MCF 10A (cell line): ENCODE measurements around the gene TRABD2A. TPM values are rescaled to one million over a fixed set of nuclear protein-coding genes. Genes with fewer than 3 reads are reported as not detected.

Experiments used
- BruUV-seq: library from RNA; stranded (reverse); fragments of 400-500 nt; replicated peaks from 2 replicates; lab custom pipeline; 2021; lab: Mats Ljungman, UMichigan
- CTCF ChIA-PET: fragments of 300-600 bp; sonication (Branson Sonifier 250); formaldehyde crosslinking; extraction: SDS; loops from one replicate; lab custom pipeline; 2021; ENCODE audit warnings: antibody characterized with exemption, inconsistent platforms; lab: Yijun Ruan, JAX
- POLR2A ChIA-PET: fragments of 300-600, 350-650 bp; sonication (Branson Sonifier 250); formaldehyde crosslinking; extraction: SDS; loops from one replicate; lab custom pipeline; 2020; ENCODE audit warnings: antibody characterized with exemption, inconsistent platforms; lab: Yijun Ruan, JAX
- DNase-seq: peaks from one replicate; pipeline ENCODE4 v3.0.0-alpha.2; 2018; ENCODE audit not compliant: unreplicated experiment
- H3K27ac Mint-ChIP-seq: one replicate; pipeline ENCODE4 v1.8.0; 2022; ENCODE audit warnings: mild to moderate bottlenecking, low read depth, mixed read lengths; ENCODE audit not compliant: unreplicated experiment
- H3K27me3 Mint-ChIP-seq: one replicate; pipeline ENCODE4 v1.8.0; 2022; ENCODE audit warnings: mixed read lengths; ENCODE audit not compliant: insufficient read depth, unreplicated experiment
- H3K36me3 Mint-ChIP-seq: one replicate; pipeline ENCODE4 v1.8.0; 2022; ENCODE audit warnings: mild to moderate bottlenecking, moderate library complexity, mixed read lengths; ENCODE audit not compliant: insufficient read depth, unreplicated experiment
- H3K4me1 Mint-ChIP-seq: one replicate; pipeline ENCODE4 v1.8.0; 2022; ENCODE audit warnings: mixed read lengths; ENCODE audit not compliant: insufficient read depth, unreplicated experiment
- H3K4me3 Mint-ChIP-seq: one replicate; pipeline ENCODE4 v1.8.0; 2022; ENCODE audit warnings: mild to moderate bottlenecking, moderate library complexity, mixed read lengths; ENCODE audit not compliant: unreplicated experiment
- H3K9me3 Mint-ChIP-seq: one replicate; pipeline ENCODE4 v1.8.0; 2022; ENCODE audit warnings: mixed read lengths; ENCODE audit not compliant: unreplicated experiment
- CTCF ChIP-seq: fragments of 200-600 bp; IDR thresholded peaks from one replicate; pipeline ENCODE4 v1.8.0; 2022; ENCODE audit warnings: antibody characterized with exemption, mild to moderate bottlenecking; ENCODE audit not compliant: unreplicated experiment
- intact Hi-C: fragments of 100-400 bp; cut with micrococcal nuclease; formaldehyde crosslinking; loops from 2 replicates; pipeline ENCODE4 v1.14.1; 2022
- total RNA-seq: library from RNA; stranded (reverse); gene quantifications from 2 replicates; pipeline ENCODE4 v1.2.3, GENCODE V29; 2022

The TRABD2A gene
- total RNA-seq, 1 experiment from 2014 or later: 20.0 TPM

- intact Hi-C loops: no loop called here
- Mint-ChIP-seq H3K27ac (peak overlapping the region; percentile 83), H3K4me3 (no peak overlapping the region), H3K9me3 (no peaks in the 10 kb centered on the region), H3K4me1 (peaks cover 9% of the 10 kb centered on the region), H3K36me3 (no peaks in the 10 kb centered on the region), H3K27me3 (no peaks in the 10 kb centered on the region)
- ChIA-PET POLR2A (interaction anchor here (0.5 to 7.0 kb wide), 10 partner anchors 8 to 243 kb away, joined by 3 to 65 read pairs (median 5); partner anchors contain the start of genes TMSB10 and TRABD2A), CTCF (interaction anchor here (0.6 to 3.1 kb wide), 9 partner anchors 10 to 507 kb away, joined by 3 to 17 read pairs (median 3); no protein-coding TSS in a partner anchor)
- BruUV-seq: no TSS peak
- DNase-seq: no peak
- no peak for TF ChIP-seq CTCF
Measured at GRCh38 chr2:84889332-84889731, 8.4 kb upstream of the TRABD2A start.

GRCh38 chr2:84888401-84889276, 7.8 kb upstream of the TRABD2A start:
- no peak for TF ChIP-seq CTCF
- ChIA-PET POLR2A (interaction anchor here (0.7 to 7.0 kb wide), 11 partner anchors 9 to 80 kb away, joined by 3 to 65 read pairs (median 5); partner anchors contain the start of gene TMSB10), CTCF (interaction anchor here (0.6 to 3.1 kb wide), 11 partner anchors 10 to 397 kb away, joined by 3 to 17 read pairs (median 3); no protein-coding TSS in a partner anchor)
- intact Hi-C loops: no loop called here
- Mint-ChIP-seq H3K4me3 (peak overlapping the region; percentile 51), H3K27ac (peak overlapping the region; percentile 83), H3K27me3 (no peaks in the 10 kb centered on the region), H3K4me1 (peaks cover 6% of the 10 kb centered on the region), H3K36me3 (no peaks in the 10 kb centered on the region), H3K9me3 (no peaks in the 10 kb centered on the region)
- DNase-seq: peak; percentile 59
- no TSS peak for BruUV-seq

- POLR2A ChIA-PET: interaction anchor here (1.9 to 7.0 kb wide), 3 partner anchors 10 to 20 kb away, joined by 5 to 65 read pairs (median 16); partner anchors contain the start of gene TMSB10
- Mint-ChIP-seq H3K9me3 (no peaks in the 10 kb centered on the region), H3K4me1 (peaks cover 18% of the 10 kb centered on the region), H3K36me3 (no peaks in the 10 kb centered on the region), H3K27ac (no peak overlapping the region), H3K4me3 (no peak overlapping the region), H3K27me3 (no peaks in the 10 kb centered on the region)
- no peak for TF ChIP-seq CTCF
- DNase-seq: no peak
- intact Hi-C loops: no loop called here
- CTCF ChIA-PET: interaction anchor here (0.8 to 3.0 kb wide), 3 partner anchors 9 to 360 kb away, joined by 3 to 18 read pairs (median 4); no protein-coding TSS in a partner anchor
- BruUV-seq: no TSS peak
Measured at GRCh38 chr2:84886791-84887190, 5.9 kb upstream of the TRABD2A start.

DNA sequence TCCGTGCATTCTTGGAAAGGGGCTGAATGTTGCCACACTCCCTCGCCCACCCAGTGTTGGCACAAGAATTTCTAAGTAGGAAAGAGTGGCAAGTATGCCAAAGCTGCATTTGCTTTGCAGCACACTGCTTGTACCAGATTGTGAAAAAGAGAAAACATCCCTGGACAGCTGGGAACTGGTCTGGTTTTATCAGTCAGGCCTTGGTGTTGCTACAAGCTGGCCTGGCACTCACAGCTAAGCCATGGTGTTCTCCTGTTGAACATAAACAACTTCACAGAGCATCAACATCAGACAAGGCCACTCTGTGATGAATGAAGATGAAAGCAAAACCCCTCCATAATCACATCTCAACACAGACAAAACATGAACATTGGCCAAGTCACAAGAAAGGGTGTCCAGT, 4.2 kb upstream of the TRABD2A start:
- peaks cover 23% of the 10 kb centered on the region for H3K4me1 Mint-ChIP-seq
- no TSS peak for BruUV-seq
- H3K36me3 Mint-ChIP-seq: no peaks in the 10 kb centered on the region
- ChIA-PET POLR2A (no interaction called here), CTCF (interaction anchor here (0.6 to 3.0 kb wide), 2 partner anchors 41 to 45 kb away, joined by 3 to 18 read pairs; no protein-coding TSS in a partner anchor)
- intact Hi-C loops: no loop called here
- DNase-seq: no peak
- no peak overlapping the region for H3K27ac Mint-ChIP-seq
- H3K4me3 Mint-ChIP-seq: no peak overlapping the region
- H3K9me3 Mint-ChIP-seq: no peaks in the 10 kb centered on the region
- TF ChIP-seq CTCF: no peak
- H3K27me3 Mint-ChIP-seq: no peaks in the 10 kb centered on the region
